A549 (cell line): ENCODE measurements around the gene MYOF.

Source experiments
- PHF8 ChIP-seq: fragments of 200-600 bp; sonication (generic); IDR thresholded peaks from 2 replicates; pipeline ENCODE4 v1.6.1; 2016; ENCODE audit warnings: low read depth, mild to moderate bottlenecking, antibody characterized with exemption, moderate library complexity, borderline replicate concordance
- TF ChIP-seq, protein P1 (sequence below): fragments of >200 bp; sonication (Bioruptor Twin); formaldehyde crosslinking; IDR thresholded peaks from 3 replicates; pipeline ENCODE4 v1.5.1; 2016

DNA sequence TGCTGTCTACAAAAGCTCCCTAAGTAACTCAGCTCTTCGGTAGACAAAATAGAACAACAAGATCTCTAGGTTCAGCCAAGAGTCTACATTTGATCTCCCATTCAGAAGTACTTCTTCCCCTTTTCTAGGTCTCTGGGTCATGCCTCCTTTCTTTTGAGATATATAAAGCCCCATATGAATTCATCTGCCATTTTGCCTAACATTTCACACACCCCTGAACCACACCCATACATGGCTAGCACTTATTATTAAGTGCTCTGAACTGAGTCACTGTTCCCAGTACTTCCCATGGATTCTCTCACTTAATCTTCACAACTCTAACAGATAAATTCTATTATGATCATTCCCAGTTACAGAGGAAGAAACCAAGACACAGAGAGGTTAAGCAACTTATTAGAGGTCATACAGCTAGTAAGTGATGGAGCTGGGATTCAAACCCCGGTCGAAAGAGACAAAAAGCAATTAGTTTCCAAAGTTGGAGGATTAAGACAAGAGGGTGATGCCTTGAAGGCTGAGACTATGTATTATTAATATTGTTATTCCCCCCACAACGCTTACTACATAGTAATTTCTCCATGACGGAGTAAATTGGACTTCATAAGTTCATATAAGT is 17.3 kb downstream of the MYOF start:
- TF ChIP-seq, protein P1, sequence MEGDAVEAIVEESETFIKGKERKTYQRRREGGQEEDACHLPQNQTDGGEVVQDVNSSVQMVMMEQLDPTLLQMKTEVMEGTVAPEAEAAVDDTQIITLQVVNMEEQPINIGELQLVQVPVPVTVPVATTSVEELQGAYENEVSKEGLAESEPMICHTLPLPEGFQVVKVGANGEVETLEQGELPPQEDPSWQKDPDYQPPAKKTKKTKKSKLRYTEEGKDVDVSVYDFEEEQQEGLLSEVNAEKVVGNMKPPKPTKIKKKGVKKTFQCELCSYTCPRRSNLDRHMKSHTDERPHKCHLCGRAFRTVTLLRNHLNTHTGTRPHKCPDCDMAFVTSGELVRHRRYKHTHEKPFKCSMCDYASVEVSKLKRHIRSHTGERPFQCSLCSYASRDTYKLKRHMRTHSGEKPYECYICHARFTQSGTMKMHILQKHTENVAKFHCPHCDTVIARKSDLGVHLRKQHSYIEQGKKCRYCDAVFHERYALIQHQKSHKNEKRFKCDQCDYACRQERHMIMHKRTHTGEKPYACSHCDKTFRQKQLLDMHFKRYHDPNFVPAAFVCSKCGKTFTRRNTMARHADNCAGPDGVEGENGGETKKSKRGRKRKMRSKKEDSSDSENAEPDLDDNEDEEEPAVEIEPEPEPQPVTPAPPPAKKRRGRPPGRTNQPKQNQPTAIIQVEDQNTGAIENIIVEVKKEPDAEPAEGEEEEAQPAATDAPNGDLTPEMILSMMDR, result no peak
- no peak for TF ChIP-seq PHF8
